Progenitor cell of endocrine pancreas (in vitro differentiated cells): ENCODE measurements around the gene MAD1L1. TPM values are rescaled to one million over a fixed set of nuclear protein-coding genes. Genes with fewer than 3 reads are reported as not detected.
A peak's percentile ranks its signal among the peaks of the same experiment; 100 is the strongest.

ENCODE experiments used
- DNase-seq: peaks from one replicate; pipeline ENCODE4 v3.0.0; 2021; ENCODE audit warnings: low spot score; ENCODE audit not compliant: unreplicated experiment
- H3K27ac Mint-ChIP-seq: 2 replicates; pipeline ENCODE4 v1.8.0; 2021; ENCODE audit warnings: mild to moderate bottlenecking, moderate library complexity, mixed read lengths
- H3K27me3 Mint-ChIP-seq: 2 replicates; pipeline ENCODE4 v1.8.0; 2021; ENCODE audit warnings: mixed read lengths
- H3K36me3 Mint-ChIP-seq: 2 replicates; pipeline ENCODE4 v1.8.0; 2022; ENCODE audit warnings: mixed read lengths; ENCODE audit not compliant: insufficient read depth
- H3K4me1 Mint-ChIP-seq: 2 replicates; pipeline ENCODE4 v1.8.0; 2021; ENCODE audit warnings: low read depth, mixed read lengths
- H3K4me3 Mint-ChIP-seq: 2 replicates; pipeline ENCODE4 v1.8.0; 2021; ENCODE audit warnings: low read depth, mild to moderate bottlenecking, moderate library complexity, mixed read lengths
- H3K9me3 Mint-ChIP-seq: 2 replicates; pipeline ENCODE4 v1.8.0; 2021; ENCODE audit warnings: low read depth, mixed read lengths
- CTCF ChIP-seq: fragments of 200-600 bp; sonication (generic); IDR thresholded peaks from one replicate; pipeline ENCODE4 v1.5.0; 2021; ENCODE audit warnings: antibody characterized with exemption, mild to moderate bottlenecking; ENCODE audit not compliant: unreplicated experiment
- total RNA-seq: library from RNA; stranded (reverse); gene quantifications from 2 replicates; pipeline ENCODE4 v1.2.1, GENCODE V29; 2021

MAD1L1 gene
- total RNA-seq, 1 donor from 2014 or later = 49.8 TPM

GRCh38 chr7:1913466-1914282, 319.1 kb downstream of the MAD1L1 start:
- H3K4me1 Mint-ChIP-seq = no peaks in the 10 kb centered on the region
- no peaks in the 10 kb centered on the region for H3K36me3 Mint-ChIP-seq
- TF ChIP-seq CTCF = no peak
- no peak overlapping the region for H3K27ac Mint-ChIP-seq
- H3K27me3 Mint-ChIP-seq = no peaks in the 10 kb centered on the region
- H3K4me3 Mint-ChIP-seq = no peak overlapping the region
- DNase-seq = no peak
- H3K9me3 Mint-ChIP-seq = no peaks in the 10 kb centered on the region

GRCh38 chr7:1912593-1913465, 319.9 kb downstream of the MAD1L1 start:
- Mint-ChIP-seq H3K9me3 (no peaks in the 10 kb centered on the region), H3K4me3 (no peak overlapping the region), H3K27ac (no peak overlapping the region), H3K4me1 (no peaks in the 10 kb centered on the region), H3K36me3 (no peaks in the 10 kb centered on the region), H3K27me3 (no peaks in the 10 kb centered on the region)
- DNase-seq = no peak
- no peak for TF ChIP-seq CTCF

GRCh38 chr7:1911571-1911970, 321.2 kb downstream of the MAD1L1 start:
- Mint-ChIP-seq H3K27ac (no peak overlapping the region), H3K4me3 (no peak overlapping the region), H3K27me3 (no peaks in the 10 kb centered on the region), H3K4me1 (no peaks in the 10 kb centered on the region), H3K9me3 (no peaks in the 10 kb centered on the region), H3K36me3 (no peaks in the 10 kb centered on the region)
- no peak for DNase-seq
- no peak for TF ChIP-seq CTCF

GRCh38 chr7:1910827-1911226, 321.9 kb downstream of the MAD1L1 start:
- Mint-ChIP-seq H3K9me3 (no peaks in the 10 kb centered on the region), H3K4me1 (no peaks in the 10 kb centered on the region), H3K27ac (peak overlapping the region; percentile 31), H3K36me3 (no peaks in the 10 kb centered on the region), H3K27me3 (no peaks in the 10 kb centered on the region), H3K4me3 (no peak overlapping the region)
- no peak for DNase-seq
- no peak for TF ChIP-seq CTCF

- H3K27ac Mint-ChIP-seq = peak overlapping the region; percentile 24
- H3K4me3 Mint-ChIP-seq = no peak overlapping the region
- no peaks in the 10 kb centered on the region for H3K9me3 Mint-ChIP-seq
- H3K27me3 Mint-ChIP-seq = no peaks in the 10 kb centered on the region
- DNase-seq = no peak
- H3K36me3 Mint-ChIP-seq = no peaks in the 10 kb centered on the region
- TF ChIP-seq CTCF = no peak
- H3K4me1 Mint-ChIP-seq = no peaks in the 10 kb centered on the region
Observed at GRCh38 chr7:1910081-1910685, 322.6 kb downstream of the MAD1L1 start.
